IMR-90 (cell line): ENCODE data around the gene AHCYL1. TPM values are rescaled to one million over a fixed set of nuclear protein-coding genes. Genes with fewer than 3 reads are reported as not detected.
A peak's percentile ranks its signal among the peaks of the same experiment; 100 is the strongest.

ENCODE experiments used
- ATAC-seq: fragments of 200-7000 bp; cut with Tn5 transposase; 2 replicates; pipeline ENCODE4 v1.9.1; 2020; ENCODE audit warnings: low read depth, mild to moderate bottlenecking, moderate library complexity
- BruUV-seq: library from RNA; stranded (reverse); fragments of 400-500 nt; replicated peaks from 2 replicates; lab custom pipeline; 2021; lab: Mats Ljungman, UMichigan
- CTCF ChIA-PET: fragments of 300-600 bp; formaldehyde crosslinking; extraction: SDS; loops from one replicate; lab custom pipeline; 2021; ENCODE audit warnings: antibody characterized with exemption; lab: Yijun Ruan, JAX
- POLR2A ChIA-PET: fragments of 300-600 bp; sonication (Branson Sonifier 250); formaldehyde crosslinking; loops from one replicate; lab custom pipeline; 2022; ENCODE audit warnings: antibody characterized with exemption; ENCODE audit not compliant: unreplicated experiment; lab: Charles Lee
- DNase-seq: peaks from one replicate; pipeline ENCODE4 v3.0.0; 2013
- H2AFZ ChIP-seq: replicated peaks from 2 replicates; pipeline ENCODE3; 2013; ENCODE audit warnings: low read length, mild to moderate bottlenecking; ENCODE audit not compliant: poor library complexity
- H2AK5ac ChIP-seq: 2 replicates; pipeline ENCODE4 v1.6.1; 2013; ENCODE audit warnings: low read depth, low read length, inconsistent platforms
- H2AK9ac ChIP-seq: replicated peaks from 2 replicates; pipeline ENCODE3; 2013; ENCODE audit warnings: mild to moderate bottlenecking, low read depth, low read length, moderate library complexity; ENCODE audit not compliant: poor library complexity
- H2BK120ac ChIP-seq: 2 replicates; pipeline ENCODE4 v1.6.1; 2013; ENCODE audit warnings: low read depth, low read length, inconsistent platforms
- H2BK15ac ChIP-seq: 3 replicates; pipeline ENCODE4 v1.6.1; 2013; ENCODE audit warnings: low read depth, low read length, inconsistent platforms
- H2BK20ac ChIP-seq: 2 replicates; pipeline ENCODE4 v1.6.1; 2013; ENCODE audit warnings: low read depth, mild to moderate bottlenecking, inconsistent platforms, low read length, moderate library complexity
- H2BK5ac ChIP-seq: 2 replicates; pipeline ENCODE4 v1.6.1; 2013; ENCODE audit warnings: mild to moderate bottlenecking, low read depth, low read length, inconsistent platforms; ENCODE audit not compliant: poor library complexity, severe bottlenecking
- H3K14ac ChIP-seq: replicated peaks from 2 replicates; pipeline ENCODE4 v1.6.1; 2013; ENCODE audit warnings: low read depth, low read length, inconsistent platforms
- H3K18ac ChIP-seq: 2 replicates; pipeline ENCODE4 v1.6.1; 2013; ENCODE audit warnings: low read depth, low read length, control low read depth
- H3K23ac ChIP-seq: 2 replicates; pipeline ENCODE4 v1.6.1; 2013; ENCODE audit warnings: low read depth, low read length, inconsistent platforms
- H3K27ac ChIP-seq: 2 replicates; pipeline ENCODE4 v1.5.1; 2013; ENCODE audit warnings: mild to moderate bottlenecking, control low read depth, low read length; ENCODE audit not compliant: insufficient read depth
- H3K27me3 ChIP-seq: 2 replicates; pipeline ENCODE4 v1.6.1; 2013; ENCODE audit warnings: low read length; ENCODE audit not compliant: control insufficient read depth, insufficient read depth
- H3K36me3 ChIP-seq: 2 replicates; pipeline ENCODE4 v1.6.1; 2013; ENCODE audit warnings: low read length, mixed read lengths; ENCODE audit not compliant: control insufficient read depth, insufficient read depth
- H3K4ac ChIP-seq: 2 replicates; pipeline ENCODE4 v1.6.1; 2013; ENCODE audit warnings: low read depth, low read length, inconsistent platforms
- H3K4me1 ChIP-seq: 2 replicates; pipeline ENCODE4 v1.6.1; 2013; ENCODE audit warnings: low read length, mixed read lengths; ENCODE audit not compliant: control insufficient read depth, insufficient read depth
- H3K4me2 ChIP-seq: 2 replicates; pipeline ENCODE4 v1.6.1; 2013; ENCODE audit warnings: low read depth, mild to moderate bottlenecking, control low read depth, low read length, moderate library complexity
- H3K4me3 ChIP-seq: 2 replicates; pipeline ENCODE4 v1.5.1; 2013; ENCODE audit warnings: low read depth, mild to moderate bottlenecking, control low read depth, low read length, moderate library complexity; ENCODE audit not compliant: insufficient read depth
- H3K56ac ChIP-seq: 2 replicates; pipeline ENCODE4 v1.6.1; 2013; ENCODE audit warnings: low read length, inconsistent platforms; ENCODE audit not compliant: insufficient read depth; ENCODE audit errors: extremely low read depth
- H3K79me1 ChIP-seq, 2 experiments: 2 replicates each; pipeline ENCODE4 v1.6.1; 2013; ENCODE audit warnings: low read length in 2 of 2, inconsistent platforms in 1 of 2, low read depth in 1 of 2
- H3K9ac ChIP-seq: 2 replicates; pipeline ENCODE4 v1.6.1; 2013; ENCODE audit warnings: low read depth, low read length, control low read depth
- H3K9me1 ChIP-seq: 2 replicates; pipeline ENCODE4 v1.6.1; 2013; ENCODE audit warnings: low read length, inconsistent platforms; ENCODE audit not compliant: insufficient read depth
- H3K9me3 ChIP-seq: 2 replicates; pipeline ENCODE4 v1.6.1; 2013; ENCODE audit warnings: low read length; ENCODE audit not compliant: control insufficient read depth, insufficient read depth
- H4K20me1 ChIP-seq: 2 replicates; pipeline ENCODE4 v1.6.1; 2013; ENCODE audit warnings: low read length, inconsistent platforms; ENCODE audit not compliant: insufficient read depth
- H4K5ac ChIP-seq: 2 replicates; pipeline ENCODE4 v1.6.1; 2013; ENCODE audit warnings: mild to moderate bottlenecking, low read depth, low read length, control low read depth
- H4K8ac ChIP-seq, 2 experiments: 2 replicates each; pipeline ENCODE4 v1.6.1; 2013; ENCODE audit warnings: low read depth in 2 of 2, low read length in 2 of 2, control low read depth in 1 of 2, inconsistent platforms in 1 of 2
- H4K91ac ChIP-seq: 2 replicates; pipeline ENCODE4 v1.6.1; 2013; ENCODE audit warnings: low read depth, low read length, inconsistent platforms; ENCODE audit not compliant: insufficient read depth
- MAFK ChIP-seq: IDR thresholded peaks from 2 replicates; pipeline ENCODE4 v1.6.1; 2012; ENCODE audit warnings: low read depth, low read length, improper control_type of control experiment
- MAZ ChIP-seq: IDR thresholded peaks from 2 replicates; pipeline ENCODE4 v1.6.1; 2012; ENCODE audit warnings: low read depth, mild to moderate bottlenecking, low read length, improper control_type of control experiment, moderate library complexity, borderline replicate concordance
- MXI1 ChIP-seq: IDR thresholded peaks from 2 replicates; pipeline ENCODE4 v1.6.1; 2012; ENCODE audit warnings: low read depth, mild to moderate bottlenecking, low read length, moderate library complexity, borderline replicate concordance
- NFE2L2 ChIP-seq: fragments of 150-350 bp; IDR thresholded peaks from 2 replicates; pipeline ENCODE4 v1.6.1; 2016; ENCODE audit warnings: low read depth, mild to moderate bottlenecking, low read length
- POLR2A ChIP-seq: IDR thresholded peaks from 2 replicates; pipeline ENCODE4 v1.6.1; 2012; ENCODE audit warnings: mild to moderate bottlenecking, low read depth, low read length
- RAD21 ChIP-seq: IDR thresholded peaks from 2 replicates; pipeline ENCODE4 v1.6.1; 2012; ENCODE audit warnings: low read length, improper control_type of control experiment
- RFX5 ChIP-seq: IDR thresholded peaks from 2 replicates; pipeline ENCODE4 v1.8.0; 2012; ENCODE audit warnings: low read depth, mild to moderate bottlenecking, low read length, moderate library complexity
- dilution Hi-C: fragments of 300-500 bp; cut with HindIII; formaldehyde crosslinking; loops from one replicate; pipeline ENCODE4 v1.14.3; 2018; ENCODE audit warnings: low sequenced_read_pairs; ENCODE audit not compliant: unreplicated experiment
- in situ Hi-C: fragments of 300-500 bp; cut with MboI; formaldehyde crosslinking; loops from 3 replicates; pipeline ENCODE4 v1.14.3; 2019; ENCODE audit warnings: low sequenced_read_pairs, inconsistent platforms, mixed read lengths
- intact Hi-C: fragments of 100-400 bp; cut with micrococcal nuclease; formaldehyde crosslinking; loops from 2 replicates; pipeline ENCODE4 v1.10.0; 2022
- polyA plus RNA-seq, 3 experiments: library from polyadenylated mRNA; depleted of rRNA; stranded (reverse); fragments of >200 nt; gene quantifications; 2 replicates each; pipeline ENCODE4 v1.2.3, GENCODE V29; 2012; ENCODE audit warnings: low replicate concordance in 1 of 3
- total RNA-seq: library from RNA; depleted of rRNA; stranded (reverse); fragments of >200 nt; gene quantifications from 2 replicates; pipeline ENCODE4 v1.2.3, GENCODE V29; 2012

The AHCYL1 gene
- total and polyA plus RNA-seq, 2 of the 4 experiments (the other 2 are of a cell fraction) = 75.1 to 76.0 TPM

DNA sequence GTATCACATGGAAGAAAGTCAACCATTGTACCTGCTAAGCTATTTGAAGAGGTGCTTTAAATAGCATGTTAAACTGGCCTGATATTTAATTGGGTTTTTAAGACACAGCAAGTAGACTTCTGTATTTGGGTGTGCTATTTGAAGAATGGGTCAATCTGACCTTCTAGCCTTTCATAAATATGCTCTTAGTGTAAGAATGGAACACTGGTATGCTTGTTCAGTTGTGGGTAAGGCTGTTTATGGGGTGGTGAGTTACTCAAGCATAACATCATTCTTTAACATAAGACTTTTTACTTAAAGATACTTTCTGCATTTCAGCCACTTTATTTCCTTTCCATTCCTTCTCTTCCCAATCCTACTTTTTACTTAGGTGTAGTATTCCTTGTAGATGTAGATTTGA is 21.4 kb downstream of the AHCYL1 start:
- Histone ChIP-seq H4K91ac (no peak overlapping the region), H3K4ac (peak overlapping the region; percentile 49; the same call in 1 of the 2 replicates), H3K9me3 (no peaks in the 10 kb centered on the region), H3K14ac (peak overlapping the region; percentile 38; the same call in 1 of the 2 replicates), H4K8ac (peak overlapping the region in 1 of 2 experiments; percentile 45; a peak in 1 of 4 replicates), H3K9ac (no peak overlapping the region), H2BK120ac (no peak overlapping the region; the same call in 1 of the 2 replicates), H2AFZ (no peak overlapping the region), H3K27me3 (no peaks in the 10 kb centered on the region), H2AK9ac (no peak overlapping the region), H2BK5ac (peak overlapping the region; percentile 89), H3K27ac (no peak overlapping the region), H3K9me1 (peaks cover 16% of the 10 kb centered on the region), H2AK5ac (no peak overlapping the region), H2BK20ac (no peak overlapping the region), H3K79me1 (peaks cover 21 to 53% of the 10 kb centered on the region in 2 experiments), H3K4me2 (peak overlapping the region; percentile 68), H3K36me3 (peaks cover 9% of the 10 kb centered on the region), H3K56ac (no peak overlapping the region), H3K18ac (peak overlapping the region; percentile 84; the same call in 1 of the 2 replicates), H3K23ac (0 out of 2 replicates have a peak overlapping the region, but pooled peaks have one; percentile 92), H2BK15ac (no peak overlapping the region), H4K5ac (no peak overlapping the region), H3K4me1 (peaks cover 17% of the 10 kb centered on the region), H3K4me3 (no peak overlapping the region), H4K20me1 (peaks cover 38% of the 10 kb centered on the region)
- DNase-seq (peak; percentile 72), ATAC-seq (peak; percentile 42)
- POLR2A ChIA-PET = no interaction called here
- TF ChIP-seq RFX5 = no peak
- no peak for TF ChIP-seq MAFK
- TF ChIP-seq NFE2L2 = no peak
- no peak for TF ChIP-seq MAZ
- TF ChIP-seq POLR2A = peak; percentile 37; the same call in 1 of the 2 replicates
- no peak for TF ChIP-seq MXI1
- no peak for TF ChIP-seq RAD21
- dilution Hi-C loops = no loop called here
- in situ Hi-C loops = no loop called here
- intact Hi-C loops = loop anchor here (2.0 kb wide), 1 partner anchor 223 kb away; no protein-coding TSS in a partner anchor
- no TSS peak for BruUV-seq
- CTCF ChIA-PET = interaction anchor here (1.2 to 1.3 kb wide), 2 partner anchors 21 to 229 kb away, joined by 4 read pairs; partner anchors contain the start of gene AHCYL1
